Activated naive CD4-positive, alpha-beta T cell treated with anti-CD3 and anti-CD28 coated beads, Interleukin-2, amount 10 ng/mL, durations not matched to agents 7 days and 5 days (primary cell): ENCODE measurements around the gene GGTLC1.
A peak's percentile ranks its signal among the peaks of the same experiment; 100 is the strongest.
"Not testable (repeated sequence)": the region's sequence is repeated elsewhere in the genome, so short reads cannot be mapped to it uniquely, and the experiment has no call there.

ENCODE experiments used
- CTCF ChIA-PET: fragments of 350-600 bp; sonication (Branson Sonifier 250); formaldehyde crosslinking; loops from one replicate; lab custom pipeline; 2021; ENCODE audit warnings: antibody characterized with exemption; lab: Charles Lee
- DNase-seq: peaks from one replicate; pipeline ENCODE4 v3.0.0-alpha.2; 2020
- H3K27ac Mint-ChIP-seq: one replicate; pipeline ENCODE4 v1.8.0; 2021; ENCODE audit warnings: mild to moderate bottlenecking, moderate library complexity, mixed read lengths
- H3K27me3 Mint-ChIP-seq: one replicate; pipeline ENCODE4 v1.8.0; 2021; ENCODE audit warnings: mild to moderate bottlenecking, mixed read lengths
- H3K36me3 Mint-ChIP-seq: one replicate; pipeline ENCODE4 v1.8.0; 2021; ENCODE audit warnings: mixed read lengths
- H3K4me1 Mint-ChIP-seq: one replicate; pipeline ENCODE4 v1.8.0; 2021; ENCODE audit warnings: mixed read lengths
- H3K4me3 Mint-ChIP-seq: one replicate; pipeline ENCODE4 v1.8.0; 2021; ENCODE audit warnings: mild to moderate bottlenecking, moderate library complexity, mixed read lengths
- H3K9me3 Mint-ChIP-seq: one replicate; pipeline ENCODE4 v1.8.0; 2021; ENCODE audit warnings: mixed read lengths

The GGTLC1 gene

GRCh38 chr20:24006626-24007025 lies 18.0 kb upstream of the GGTLC1 start:
- no peak overlapping the region for H3K27ac Mint-ChIP-seq
- no peaks in the 10 kb centered on the region for H3K9me3 Mint-ChIP-seq
- peaks cover 2% of the 10 kb centered on the region for H3K4me1 Mint-ChIP-seq
- H3K4me3 Mint-ChIP-seq: no peak overlapping the region
- CTCF ChIA-PET: interaction anchor here (0.7 to 1.2 kb wide), 3 partner anchors 10 to 596 kb away, joined by 3 read pairs; no protein-coding TSS in a partner anchor
- no peaks in the 10 kb centered on the region for H3K36me3 Mint-ChIP-seq
- no peak for DNase-seq
- peaks cover 23% of the 10 kb centered on the region for H3K27me3 Mint-ChIP-seq

GRCh38 chr20:24004471-24004870 lies 15.9 kb upstream of the GGTLC1 start:
- no peaks in the 10 kb centered on the region for H3K4me1 Mint-ChIP-seq
- no peak overlapping the region for H3K4me3 Mint-ChIP-seq
- CTCF ChIA-PET: interaction anchor here (1.2 kb wide), 1 partner anchor 97 kb away, joined by 5 read pairs; no protein-coding TSS in a partner anchor
- H3K27me3 Mint-ChIP-seq: peaks cover 33% of the 10 kb centered on the region
- H3K36me3 Mint-ChIP-seq: no peaks in the 10 kb centered on the region
- H3K9me3 Mint-ChIP-seq: no peaks in the 10 kb centered on the region
- H3K27ac Mint-ChIP-seq: no peak overlapping the region
- DNase-seq: no peak

GRCh38 chr20:24002896-24003295 lies 14.3 kb upstream of the GGTLC1 start:
- H3K36me3 Mint-ChIP-seq: no peaks in the 10 kb centered on the region
- H3K27ac Mint-ChIP-seq: no peak overlapping the region
- H3K4me3 Mint-ChIP-seq: no peak overlapping the region
- no peak for DNase-seq
- no peaks in the 10 kb centered on the region for H3K9me3 Mint-ChIP-seq
- no peaks in the 10 kb centered on the region for H3K4me1 Mint-ChIP-seq
- peaks cover 42% of the 10 kb centered on the region for H3K27me3 Mint-ChIP-seq
- CTCF ChIA-PET: no interaction called here

- no peaks in the 10 kb centered on the region for H3K4me1 Mint-ChIP-seq
- CTCF ChIA-PET: interaction anchor here (1.0 to 1.3 kb wide), 3 partner anchors 99 to 113 kb away, joined by 3 read pairs; no protein-coding TSS in a partner anchor
- H3K36me3 Mint-ChIP-seq: no peaks in the 10 kb centered on the region
- peaks cover 48% of the 10 kb centered on the region for H3K27me3 Mint-ChIP-seq
- no peak overlapping the region for H3K4me3 Mint-ChIP-seq
- H3K9me3 Mint-ChIP-seq: no peaks in the 10 kb centered on the region
- DNase-seq: no peak
- no peak overlapping the region for H3K27ac Mint-ChIP-seq
Measured at GRCh38 chr20:24001712-24002405, 13.3 kb upstream of the GGTLC1 start.

GRCh38 chr20:23998844-23999243 lies 10.3 kb upstream of the GGTLC1 start:
- Mint-ChIP-seq H3K36me3 (no peaks in the 10 kb centered on the region), H3K27ac (no peak overlapping the region), H3K4me3 (no peak overlapping the region), H3K27me3 (peaks cover 43% of the 10 kb centered on the region), H3K9me3 (no peaks in the 10 kb centered on the region), H3K4me1 (no peaks in the 10 kb centered on the region)
- DNase-seq: no peak
- CTCF ChIA-PET: interaction anchor here (1.4 kb wide), 1 partner anchor 783 kb away, joined by 3 read pairs; no protein-coding TSS in a partner anchor

- H3K27me3 Mint-ChIP-seq: peaks cover 43% of the 10 kb centered on the region
- H3K27ac Mint-ChIP-seq: no peak overlapping the region
- no peaks in the 10 kb centered on the region for H3K4me1 Mint-ChIP-seq
- DNase-seq: no peak
- H3K9me3 Mint-ChIP-seq: no peaks in the 10 kb centered on the region
- no peaks in the 10 kb centered on the region for H3K36me3 Mint-ChIP-seq
- H3K4me3 Mint-ChIP-seq: no peak overlapping the region
- CTCF ChIA-PET: interaction anchor here (1.4 to 2.5 kb wide), 3 partner anchors 20 to 783 kb away, joined by 3 to 13 read pairs (median 4); no protein-coding TSS in a partner anchor
Measured at GRCh38 chr20:23998392-23998791, 9.8 kb upstream of the GGTLC1 start.

GRCh38 chr20:23995905-23996666 lies 7.5 kb upstream of the GGTLC1 start:
- H3K4me1 Mint-ChIP-seq: no peaks in the 10 kb centered on the region
- H3K36me3 Mint-ChIP-seq: no peaks in the 10 kb centered on the region
- peak; percentile 76 for DNase-seq
- no peak overlapping the region for H3K4me3 Mint-ChIP-seq
- H3K27me3 Mint-ChIP-seq: peaks cover 31% of the 10 kb centered on the region
- no peak overlapping the region for H3K27ac Mint-ChIP-seq
- CTCF ChIA-PET: interaction anchor here (0.9 to 2.5 kb wide), 4 partner anchors 11 to 107 kb away, joined by 3 to 13 read pairs (median 3); no protein-coding TSS in a partner anchor
- H3K9me3 Mint-ChIP-seq: no peaks in the 10 kb centered on the region

- CTCF ChIA-PET, DNase-seq, H3K27ac Mint-ChIP-seq, H3K4me1 Mint-ChIP-seq, H3K36me3 Mint-ChIP-seq, H3K4me3 Mint-ChIP-seq, H3K9me3 Mint-ChIP-seq: not testable (repeated sequence)
- H3K27me3 Mint-ChIP-seq: peaks cover 31% of the 10 kb centered on the region
Measured at GRCh38 chr20:23995291-23995690, 6.7 kb upstream of the GGTLC1 start.

- DNase-seq, H3K4me1 Mint-ChIP-seq, CTCF ChIA-PET, H3K4me3 Mint-ChIP-seq, H3K27ac Mint-ChIP-seq, H3K9me3 Mint-ChIP-seq, H3K36me3 Mint-ChIP-seq: not testable (repeated sequence)
- peaks cover 22% of the 10 kb centered on the region for H3K27me3 Mint-ChIP-seq
Measured at GRCh38 chr20:23994001-23994633, 5.5 kb upstream of the GGTLC1 start.

- DNase-seq, H3K36me3 Mint-ChIP-seq, H3K9me3 Mint-ChIP-seq, CTCF ChIA-PET, H3K4me1 Mint-ChIP-seq, H3K4me3 Mint-ChIP-seq, H3K27ac Mint-ChIP-seq: not testable (repeated sequence)
- peaks cover 16% of the 10 kb centered on the region for H3K27me3 Mint-ChIP-seq
Measured at GRCh38 chr20:23993440-23993839, 4.9 kb upstream of the GGTLC1 start.

- CTCF ChIA-PET, H3K9me3 Mint-ChIP-seq, H3K27ac Mint-ChIP-seq, H3K36me3 Mint-ChIP-seq, H3K27me3 Mint-ChIP-seq, H3K4me3 Mint-ChIP-seq, H3K4me1 Mint-ChIP-seq, DNase-seq: not testable (repeated sequence)
Measured at GRCh38 chr20:23990296-23990695, 1.7 kb upstream of the GGTLC1 start.

GRCh38 chr20:23988966-23989365 lies 387 bp upstream of the GGTLC1 start:
- H3K36me3 Mint-ChIP-seq, H3K27me3 Mint-ChIP-seq, H3K4me3 Mint-ChIP-seq, DNase-seq, CTCF ChIA-PET, H3K4me1 Mint-ChIP-seq, H3K27ac Mint-ChIP-seq, H3K9me3 Mint-ChIP-seq: not testable (repeated sequence)

- DNase-seq, H3K36me3 Mint-ChIP-seq, H3K4me1 Mint-ChIP-seq, H3K27ac Mint-ChIP-seq, CTCF ChIA-PET, H3K27me3 Mint-ChIP-seq, H3K4me3 Mint-ChIP-seq, H3K9me3 Mint-ChIP-seq: not testable (repeated sequence)
Measured at GRCh38 chr20:23986716-23987115, 1.9 kb downstream of the GGTLC1 start.

- H3K36me3 Mint-ChIP-seq, H3K4me1 Mint-ChIP-seq, H3K27ac Mint-ChIP-seq, H3K4me3 Mint-ChIP-seq, H3K9me3 Mint-ChIP-seq, DNase-seq, H3K27me3 Mint-ChIP-seq: not testable (repeated sequence)
- CTCF ChIA-PET: interaction anchor here (0.8 kb wide), 1 partner anchor 48 kb away, joined by 3 read pairs; no protein-coding TSS in a partner anchor
Measured at GRCh38 chr20:23986310-23986709, 2.3 kb downstream of the GGTLC1 start.
